Iris pigment epithelial cell (primary cell): ENCODE data around the gene SLC41A2.
"Not testable (repeated sequence)": the region's sequence is repeated elsewhere in the genome, so short reads cannot be mapped to it uniquely, and the experiment has no call there.

Experiments used
- DNase-seq: peaks from one replicate; pipeline ENCODE4 v3.0.0-alpha.2; 2011; ENCODE audit warnings: low read depth

The SLC41A2 gene

DNA sequence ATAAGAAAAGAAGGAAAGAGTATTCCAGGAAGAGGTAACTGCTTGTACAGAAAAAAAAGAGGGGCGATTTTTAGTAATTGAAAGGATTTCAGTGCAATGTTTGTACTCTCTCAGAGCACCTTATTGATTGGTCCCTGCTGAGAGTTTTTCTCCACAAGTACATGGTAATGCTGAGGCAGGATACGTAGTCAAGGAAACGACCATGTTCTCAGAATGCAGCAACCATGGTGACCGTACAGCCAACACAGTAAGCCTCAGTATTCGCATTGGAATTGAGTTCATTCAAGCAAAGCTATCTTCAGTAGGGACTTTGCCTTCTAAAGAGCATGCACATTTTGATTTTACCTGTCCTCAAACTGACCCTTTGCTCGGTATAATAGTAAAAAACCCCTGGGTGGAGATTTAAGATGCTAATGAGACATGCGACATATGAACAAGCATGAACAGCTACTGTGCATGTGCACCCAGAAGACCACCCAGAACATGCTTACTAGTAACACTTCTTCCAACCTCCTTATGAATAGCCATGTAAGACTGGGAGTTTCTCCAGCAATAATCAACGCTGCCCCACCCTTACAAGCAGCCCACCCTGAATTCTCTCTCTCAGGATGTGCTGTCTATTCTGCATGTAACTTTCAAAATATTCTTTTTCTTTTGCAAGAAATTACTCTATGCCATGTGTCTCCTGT is 6.2 kb upstream of the SLC41A2 start:
- DNase-seq: no peak

DNA sequence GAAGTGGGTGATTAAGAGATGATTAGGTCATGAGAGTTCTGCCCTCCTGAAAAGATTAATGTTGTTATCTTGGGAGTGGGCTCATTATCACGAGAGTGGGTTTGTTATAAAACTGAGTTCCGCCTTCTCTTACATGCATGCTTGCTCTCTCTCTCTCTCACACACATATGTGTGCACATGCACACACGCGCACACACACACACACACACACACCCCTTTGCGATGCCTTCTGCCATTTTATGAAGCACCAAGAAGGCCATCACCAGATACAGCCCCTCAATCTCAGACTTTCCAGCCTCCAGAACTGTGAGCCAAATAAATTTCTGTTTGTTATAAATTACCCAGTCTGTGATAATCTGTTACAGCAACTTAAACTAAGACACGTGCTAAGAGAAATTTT is 5.7 kb upstream of the SLC41A2 start:
- DNase-seq: no peak

GRCh38 chr12:104960464-104960863 is 2.4 kb upstream of the SLC41A2 start:
- DNase-seq: no peak

GRCh38 chr12:104959335-104959841 is 1.3 kb upstream of the SLC41A2 start:
- peak; percentile 53 for DNase-seq

DNA sequence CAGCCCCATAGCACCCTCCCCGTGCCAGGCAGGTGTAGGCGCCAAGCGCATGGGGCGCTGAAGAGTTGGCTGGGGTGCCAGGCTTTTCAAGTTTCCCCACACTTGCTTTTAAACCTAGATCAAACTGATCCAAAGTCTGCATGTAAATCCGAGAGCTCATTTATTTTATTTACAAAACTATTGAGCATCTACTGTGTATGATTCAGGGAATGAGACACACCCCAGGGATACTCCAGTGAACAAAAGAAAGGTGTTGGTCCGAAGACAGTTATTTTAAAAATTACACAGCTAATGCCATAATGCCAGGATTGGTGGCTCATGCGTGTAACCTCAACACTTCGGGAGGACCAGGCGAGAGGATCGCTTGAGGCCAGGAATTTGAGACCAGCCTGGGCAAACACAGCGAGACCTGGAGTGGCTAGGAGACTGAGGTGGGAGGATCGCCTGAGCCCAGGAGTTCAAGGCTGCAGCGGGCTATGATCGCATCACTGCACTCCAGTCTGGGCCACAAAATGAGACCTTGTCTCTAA is 780 bp upstream of the SLC41A2 start:
- DNase-seq: no peak

DNA sequence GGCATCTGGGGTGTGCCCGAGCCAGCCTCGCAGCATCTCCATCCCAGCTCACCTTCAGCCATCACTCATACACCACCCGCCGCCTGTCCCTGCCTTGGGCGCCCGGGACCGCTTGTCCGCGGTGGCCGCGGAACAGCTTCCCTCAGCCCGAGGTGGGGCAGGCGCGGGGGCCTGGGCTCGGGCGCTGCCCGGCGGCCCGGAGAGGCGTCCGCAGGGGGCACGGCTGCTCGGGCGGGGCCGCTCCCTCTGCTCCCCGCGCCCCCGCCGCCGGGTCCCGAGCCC is 430 bp downstream of the SLC41A2 start:
- no peak for DNase-seq

GRCh38 chr12:104956870-104957718 is 996 bp downstream of the SLC41A2 start:
- no peak for DNase-seq

DNA sequence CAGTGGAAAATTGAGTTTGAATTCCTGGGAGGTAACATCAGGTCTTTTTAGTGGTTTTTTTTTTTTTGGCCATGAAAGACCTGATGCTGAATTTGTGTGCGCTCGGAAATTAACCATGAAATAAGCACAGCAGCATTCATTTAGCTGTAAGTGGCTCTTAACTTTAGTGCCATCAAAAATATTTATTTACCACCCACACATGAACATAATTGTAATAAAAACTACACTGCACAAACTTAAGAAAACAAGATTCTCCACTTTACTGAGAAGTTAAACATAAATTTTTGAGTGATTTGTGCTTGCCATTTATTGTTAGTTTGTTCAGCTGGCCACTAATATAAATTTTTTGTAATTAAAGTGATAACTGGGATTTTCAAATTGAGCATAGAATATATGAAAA is 2.4 kb downstream of the SLC41A2 start:
- DNase-seq: no peak

- no peak for DNase-seq
These were observed 4.8 kb downstream of the SLC41A2 start for GRCh38 chr12:104953323-104953722.

GRCh38 chr12:104952816-104953215 is 5.3 kb downstream of the SLC41A2 start:
- DNase-seq: no peak

- peak; percentile 83 for DNase-seq
These were observed 6.2 kb downstream of the SLC41A2 start for GRCh38 chr12:104951759-104952509.

DNA sequence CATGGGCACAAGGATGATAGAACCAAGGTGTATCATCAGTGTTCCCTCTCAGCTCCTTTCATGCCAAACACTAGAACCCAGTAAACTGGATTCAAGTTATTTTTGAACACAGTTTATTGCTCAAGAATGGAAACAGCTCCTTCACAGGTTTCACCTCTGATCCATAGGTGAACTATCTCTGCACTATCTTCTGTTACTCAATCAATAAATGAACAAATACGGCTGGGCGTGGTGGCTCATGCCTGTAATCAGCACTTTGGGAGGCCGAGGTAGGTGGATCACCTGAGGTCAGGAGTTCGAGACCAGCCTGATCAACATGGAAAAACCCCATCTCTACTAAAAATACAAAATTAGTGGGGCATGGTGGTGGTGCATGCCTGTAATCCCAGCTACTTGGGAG is 9.4 kb downstream of the SLC41A2 start:
- DNase-seq: not testable (repeated sequence)

DNA sequence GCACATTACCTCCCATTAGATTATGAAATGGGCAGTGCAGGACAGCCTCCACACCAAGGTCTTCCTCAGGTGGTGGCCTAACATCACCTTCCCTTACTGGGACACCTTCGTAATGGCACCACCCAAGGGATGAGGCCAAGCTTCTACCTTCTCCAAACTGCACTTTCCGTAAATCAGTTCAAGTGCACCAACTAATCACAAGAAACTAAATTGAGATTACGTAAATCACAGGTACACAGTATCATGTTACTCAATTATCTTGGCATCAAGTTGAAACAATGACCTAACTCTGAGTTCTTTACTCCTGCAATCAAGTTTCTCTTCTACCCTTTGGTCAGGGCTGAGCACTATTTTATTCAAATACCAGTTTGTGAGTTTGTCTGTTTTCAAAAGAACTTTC is 13.8 kb downstream of the SLC41A2 start:
- no peak for DNase-seq

- not testable (repeated sequence) for DNase-seq
These were observed 14.7 kb downstream of the SLC41A2 start for GRCh38 chr12:104943401-104943800.

GRCh38 chr12:104942075-104942474 is 16.0 kb downstream of the SLC41A2 start:
- no peak for DNase-seq

GRCh38 chr12:104941454-104941853 is 16.6 kb downstream of the SLC41A2 start:
- DNase-seq: no peak

GRCh38 chr12:104939089-104939488 is 19.0 kb downstream of the SLC41A2 start:
- no peak for DNase-seq

DNA sequence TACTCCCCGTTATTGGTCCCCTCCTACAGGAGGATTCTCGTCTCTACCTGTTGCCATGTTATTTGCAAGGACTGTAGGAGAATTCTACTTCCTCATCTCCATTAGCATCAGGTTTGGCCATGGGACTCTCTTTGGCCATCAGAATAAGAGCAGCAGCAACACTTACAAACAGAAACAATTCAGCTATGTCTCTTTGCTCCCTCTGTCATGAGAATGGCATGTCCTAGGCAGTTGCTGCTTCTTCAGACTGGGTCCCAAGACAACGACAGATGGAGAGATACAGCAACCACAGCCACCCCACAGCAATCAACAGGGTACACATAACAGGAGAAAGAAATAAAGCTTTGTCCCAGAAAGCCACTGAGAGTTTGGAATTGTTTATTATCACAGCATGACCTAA is 19.7 kb downstream of the SLC41A2 start:
- no peak for DNase-seq

DNA sequence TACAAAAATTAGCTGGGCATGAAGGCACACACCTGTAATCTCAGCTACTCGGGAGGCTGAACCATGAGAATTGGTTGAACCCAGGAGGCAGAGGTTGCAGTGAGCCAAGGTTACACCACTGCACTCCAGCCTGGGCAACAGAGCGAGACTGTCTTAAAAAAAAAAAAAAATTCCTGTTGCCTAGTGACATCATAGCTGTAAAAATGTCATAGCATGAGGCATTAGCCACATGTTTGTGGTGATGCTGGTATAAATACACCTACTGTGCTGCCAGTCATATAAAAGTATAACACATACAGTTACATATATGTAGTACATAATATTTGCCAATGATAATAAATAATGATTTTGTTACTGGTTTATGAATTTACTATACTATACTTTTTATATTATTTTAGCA is 22.2 kb downstream of the SLC41A2 start:
- no peak for DNase-seq

DNA sequence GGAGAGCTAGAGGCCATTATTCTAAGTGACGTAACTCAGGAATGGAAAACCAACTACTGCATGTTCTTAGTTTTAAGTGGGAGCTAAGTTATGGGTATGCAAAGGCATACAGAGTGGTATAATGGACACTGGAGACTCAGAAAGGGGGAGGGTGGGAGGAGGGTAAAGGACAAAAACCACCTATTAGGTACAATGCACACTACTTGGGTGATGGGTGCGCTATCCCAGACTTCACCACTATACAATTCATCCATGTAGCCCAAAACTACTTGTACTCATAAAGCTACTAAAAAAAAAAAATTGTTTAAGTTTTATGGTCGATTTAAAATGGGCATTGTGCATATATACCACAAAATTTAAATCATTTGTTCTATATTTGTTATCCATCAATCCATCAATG is 24.3 kb downstream of the SLC41A2 start:
- no peak for DNase-seq

- DNase-seq: no peak
These were observed 25.0 kb downstream of the SLC41A2 start for GRCh38 chr12:104933128-104933527.
